Spleen (tissue), 11 donors: ENCODE results near the gene SCN7A. TPM values are rescaled to one million over a fixed set of nuclear protein-coding genes. Genes with fewer than 3 reads are reported as not detected.

ENCODE experiments used
- DNase-seq: peaks from one replicate; pipeline ENCODE4 v3.0.0-alpha.2; 2020
- H3K27ac ChIP-seq, 8 donors: fragments of 200-600 bp; sonication (generic) in 7 of 8; 1 replicate in 4 of 8; 2 replicates in 4 of 8; pipeline versions ENCODE4 v1.5.0 to v1.8.0; 2016 to 2021; ENCODE audit warnings: inconsistent platforms in 4 of 8, mild to moderate bottlenecking in 4 of 8, moderate library complexity in 1 of 8
- H3K27me3 ChIP-seq, 7 donors: fragments of 200-600 bp; sonication (generic) in 6 of 7; replicated peaks in 1 of 7; 1 replicate in 4 of 7; 2 replicates in 3 of 7; pipeline versions ENCODE4 v1.5.0 to v1.8.0; 2016 to 2021; ENCODE audit warnings: inconsistent platforms in 3 of 7, mild to moderate bottlenecking in 1 of 7
- H3K36me3 ChIP-seq, 6 donors: fragments of 200-600 bp; sonication (generic) in 5 of 6; 1 replicate in 4 of 6; 2 replicates in 2 of 6; pipeline versions ENCODE4 v1.5.0 to v1.8.0; 2016 to 2021; ENCODE audit warnings: inconsistent platforms in 2 of 6
- H3K4me1 ChIP-seq, 6 donors: fragments of 200-600 bp; sonication (generic) in 5 of 6; 1 replicate in 3 of 6; 2 replicates in 3 of 6; pipeline versions ENCODE4 v1.5.0 to v1.8.0; 2016 to 2021; ENCODE audit warnings: inconsistent platforms in 3 of 6
- H3K4me3 ChIP-seq, 8 donors: fragments of 200-600 bp; sonication (generic) in 7 of 8; 1 replicate in 4 of 8; 2 replicates in 4 of 8; pipeline versions ENCODE4 v1.5.0 to v1.8.0; 2016 to 2021; ENCODE audit warnings: inconsistent platforms in 4 of 8, mild to moderate bottlenecking in 4 of 8, moderate library complexity in 2 of 8
- H3K9me3 ChIP-seq, 8 donors: fragments of 200-600 bp; sonication (generic) in 7 of 8; 1 replicate in 4 of 8; 2 replicates in 4 of 8; pipeline versions ENCODE4 v1.5.0 to v1.8.0; 2016 to 2021; ENCODE audit warnings: inconsistent platforms in 4 of 8
- CTCF ChIP-seq, 11 experiments: fragments of 200-600 bp in 7 of 11; fragments of 450-650 bp in 4 of 11; sonication (generic) in 4 of 11; IDR thresholded peaks in 8 of 11; conservative IDR thresholded peaks in 3 of 11; 1 replicate in 7 of 11; 2 replicates in 4 of 11; pipeline versions ENCODE4 v1.4.0 to v1.8.0; 2016 to 2021; ENCODE audit warnings: antibody characterized with exemption in 11 of 11, inconsistent platforms in 4 of 11, mild to moderate bottlenecking in 1 of 11
- POLR2A ChIP-seq, 3 donors: fragments of 450-650 bp; IDR thresholded peaks; one replicate each; pipeline ENCODE4 v1.5.1; 2017; ENCODE audit warnings: antibody characterized with exemption in 3 of 3, mild to moderate bottlenecking in 1 of 3
- POLR2AphosphoS5 ChIP-seq, 3 donors: sonication (generic); formaldehyde crosslinking; IDR thresholded peaks; one replicate each; pipeline ENCODE4 v1.5.1; 2017; ENCODE audit warnings: antibody characterized with exemption in 3 of 3
- WGBS, 5 donors: extraction: QIAGEN DNeasy Blood & Tissue Kit in 3 of 5; methylation state at CpG; one replicate each; pipeline versions ENCODE4 v1.1.5 to v1.1.7; 2013 to 2018; 5-methylcytosine and 5-hydroxymethylcytosine counted together
- intact Hi-C: fragments of 100-400 bp; cut with DNase I; formaldehyde crosslinking; loops from one replicate; pipeline ENCODE4 v1.15.0; 2023; ENCODE audit warnings: low total_unique reads
- polyA plus RNA-seq, 3 donors: library from polyadenylated mRNA; stranded (reverse); fragments of 200-250 nt; gene quantifications; one replicate each; pipeline ENCODE4 v1.2.1, GENCODE V29; 2013
- total RNA-seq, 7 donors: library from RNA; depleted of rRNA in 3 of 7; stranded (reverse); fragments of >200 nt in 3 of 7; fragmentation: NEBNext Ultra II Directional in 4 of 7; extraction: Animal tissue kit (Norgen Biotek cat#: 25700) in 4 of 7; gene quantifications; one replicate each; pipeline versions ENCODE4 v1.1.0 to v1.2.1, GENCODE V29; 2016 to 2021
- donor health status: healthy with polysubstance abuse.
- donor health status: DM: no; HTN: no; CAD: no; lungs with moderate emphysema.
- donor health status: DM: no; HTN: no; CAD: no.
- donor health status: Bipolar disorder and iron deficiency.
- donor health status: healthy.
- donor health status: DM: no; HTN: no; CAD: no.
- donor health status: DM: yes; HTN: yes; CAD: no.

SCN7A gene
- total and polyA plus RNA-seq, 10 donors: 0.15 to 10.6 (median 1.3) TPM

GRCh38 chr2:166440313-166440712 lies 53.7 kb downstream of the SCN7A start:
- H3K36me3 ChIP-seq: no peaks in the 10 kb centered on the region
- intact Hi-C loops: no loop called here

GRCh38 chr2:166439078-166439477 lies 55.0 kb downstream of the SCN7A start:
- Histone ChIP-seq H3K36me3 (no peaks in the 10 kb centered on the region), H3K4me3 (no peak overlapping the region), H3K9me3 (peaks cover 0 to 7% (median 0%) of the 10 kb centered on the region in 8 donors), H3K27ac (no peak overlapping the region), H3K4me1 (no peaks in the 10 kb centered on the region), H3K27me3 (no peaks in the 10 kb centered on the region)
- intact Hi-C loops: no loop called here
- no peak for TF ChIP-seq CTCF (IDR thresholded peaks at IDR 0.05 in 8 of 11, conservative IDR thresholded peaks at IDR 0.05 in 3 of 11)
- no peak for TF ChIP-seq POLR2A (IDR thresholded peaks at IDR 0.05)
- TF ChIP-seq POLR2AphosphoS5 (IDR thresholded peaks at IDR 0.05): no peak
- DNase-seq: no peak

More at GRCh38 chr2:166440313-166440712, 53.7 kb downstream of the SCN7A start:
- Histone ChIP-seq H3K27me3 (no peaks in the 10 kb centered on the region), H3K9me3 (peaks cover 0 to 7% (median 0%) of the 10 kb centered on the region in 8 donors), H3K27ac (no peak overlapping the region), H3K4me1 (no peaks in the 10 kb centered on the region), H3K4me3 (no peak overlapping the region)
- DNase-seq: no peak
- no peak for TF ChIP-seq CTCF (IDR thresholded peaks at IDR 0.05 in 8 of 11, conservative IDR thresholded peaks at IDR 0.05 in 3 of 11)
- no peak for TF ChIP-seq POLR2AphosphoS5 (IDR thresholded peaks at IDR 0.05)
- TF ChIP-seq POLR2A (IDR thresholded peaks at IDR 0.05): no peak
- WGBS, 5 donors: 71 to 90% (median 76%) methylated on average over 3 of the region's 3 CpGs

GRCh38 chr2:166436976-166437375 lies 57.1 kb downstream of the SCN7A start:
- Histone ChIP-seq H3K4me1 (no peaks in the 10 kb centered on the region), H3K9me3 (peaks cover 0 to 7% (median 0%) of the 10 kb centered on the region in 8 donors), H3K27ac (no peak overlapping the region), H3K27me3 (no peaks in the 10 kb centered on the region), H3K4me3 (no peak overlapping the region), H3K36me3 (no peaks in the 10 kb centered on the region)
- intact Hi-C loops: no loop called here
- 78 to 92% (median 87%) methylated on average over 1 of the region's 1 CpG for WGBS, 5 donors
- TF ChIP-seq POLR2A (IDR thresholded peaks at IDR 0.05) (no peak), CTCF (IDR thresholded peaks at IDR 0.05 in 8 of 11, conservative IDR thresholded peaks at IDR 0.05 in 3 of 11) (no peak), POLR2AphosphoS5 (IDR thresholded peaks at IDR 0.05) (no peak)
- DNase-seq: no peak

- TF ChIP-seq POLR2AphosphoS5 (IDR thresholded peaks at IDR 0.05) (no peak), POLR2A (IDR thresholded peaks at IDR 0.05) (no peak), CTCF (IDR thresholded peaks at IDR 0.05 in 8 of 11, conservative IDR thresholded peaks at IDR 0.05 in 3 of 11) (no peak)
- intact Hi-C loops: no loop called here
- no peak overlapping the region for H3K27ac ChIP-seq
- no peak for DNase-seq
- H3K36me3 ChIP-seq: no peaks in the 10 kb centered on the region
- WGBS, 5 donors: 34 to 50% (median 42%) methylated on average over 3 of the region's 3 CpGs
- H3K27me3 ChIP-seq: no peaks in the 10 kb centered on the region
- no peak overlapping the region for H3K4me3 ChIP-seq
- H3K9me3 ChIP-seq: peaks cover 0 to 7% (median 0%) of the 10 kb centered on the region in 8 donors
- no peaks in the 10 kb centered on the region for H3K4me1 ChIP-seq
Observed at GRCh38 chr2:166436189-166436588, 57.9 kb downstream of the SCN7A start.
